Esophagus muscularis mucosa (tissue), 4 donors: ENCODE measurements around the gene RAB18. TPM values are rescaled to one million over a fixed set of nuclear protein-coding genes. Genes with fewer than 3 reads are reported as not detected.

Experiments used
- DNase-seq: peaks from one replicate; pipeline ENCODE4 v3.0.0-alpha.2; 2017; ENCODE audit errors: extremely low spot score
- H3K27ac ChIP-seq, 4 donors: fragments of 200-600 bp; sonication (generic); replicated peaks in 1 of 4; 1 replicate in 3 of 4; 2 replicates in 1 of 4; pipeline ENCODE4 v1.5.1; 2016 to 2019; ENCODE audit warnings: mild to moderate bottlenecking in 1 of 4
- H3K27me3 ChIP-seq, 4 donors: fragments of 200-600 bp; sonication (generic); one replicate each; pipeline versions ENCODE4 v1.5.1 to v1.6.0; 2016 to 2019
- H3K36me3 ChIP-seq, 4 donors: fragments of 200-600 bp; sonication (generic); one replicate each; pipeline ENCODE4 v1.5.1; 2016 to 2019
- H3K4me1 ChIP-seq, 4 donors: fragments of 200-600 bp; sonication (generic); one replicate each; pipeline ENCODE4 v1.5.1; 2016 to 2019
- H3K4me3 ChIP-seq, 4 donors: fragments of 200-600 bp; sonication (generic); 1 replicate in 2 of 4; 2 replicates in 2 of 4; pipeline ENCODE4 v1.5.1; 2016 to 2019; ENCODE audit warnings: mild to moderate bottlenecking in 4 of 4, moderate library complexity in 1 of 4
- H3K9me3 ChIP-seq, 4 donors: fragments of 200-600 bp; sonication (generic); 1 replicate in 3 of 4; 2 replicates in 1 of 4; pipeline ENCODE4 v1.5.1; 2016 to 2019
- CTCF ChIP-seq, 3 experiments: fragments of 200-600 bp in 2 of 3; fragments of 450-650 bp in 1 of 3; sonication (generic) in 2 of 3; IDR thresholded peaks; one replicate each; pipeline ENCODE4 v1.5.1; 2017 to 2019; ENCODE audit warnings: antibody characterized with exemption in 3 of 3, mild to moderate bottlenecking in 2 of 3, moderate library complexity in 1 of 3
- EP300 ChIP-seq: sonication (generic); formaldehyde crosslinking; IDR thresholded peaks from one replicate; pipeline ENCODE4 v1.6.1; 2017; ENCODE audit warnings: antibody characterized with exemption
- POLR2A ChIP-seq: fragments of 450-650 bp; IDR thresholded peaks from one replicate; pipeline ENCODE4 v1.6.1; 2017; ENCODE audit warnings: antibody characterized with exemption, moderate library complexity, mild to moderate bottlenecking, low read depth
- POLR2AphosphoS5 ChIP-seq, 2 donors: sonication (generic); formaldehyde crosslinking; IDR thresholded peaks; one replicate each; pipeline ENCODE4 v1.6.1; 2017; ENCODE audit warnings: antibody characterized with exemption in 2 of 2
- WGBS: methylation state at CpG from one replicate; pipeline ENCODE4 v1.1.5; 2018; 5-methylcytosine and 5-hydroxymethylcytosine counted together
- intact Hi-C: fragments of 100-400 bp; cut with DNase I; formaldehyde crosslinking; loops from one replicate; pipeline ENCODE4 v1.15.1; 2023
- total RNA-seq, 4 donors: library from RNA; depleted of rRNA; stranded (reverse); fragments of >200 nt; gene quantifications; one replicate each; pipeline versions ENCODE4 v1.1.0 to v1.2.1, GENCODE V29; 2016

The RAB18 gene
- total RNA-seq, 4 donors from 2014 or later, result 37.1 to 51.7 (median 42.6) TPM

GRCh38 chr10:27474741-27475140 lies 29.4 kb upstream of the RAB18 start:
- H3K4me1 ChIP-seq, result no peaks in the 10 kb centered on the region
- H3K36me3 ChIP-seq, result no peaks in the 10 kb centered on the region
- DNase-seq, result no peak
- no peak overlapping the region for H3K27ac ChIP-seq
- 76% methylated on average over 4 of the region's 4 CpGs for WGBS
- intact Hi-C loops, result no loop called here
- TF ChIP-seq EP300, result no peak
- TF ChIP-seq POLR2AphosphoS5 (IDR thresholded peaks at IDR 0.05), result no peak
- H3K27me3 ChIP-seq, result no peaks in the 10 kb centered on the region
- H3K4me3 ChIP-seq, result no peak overlapping the region
- no peaks in the 10 kb centered on the region for H3K9me3 ChIP-seq

- Histone ChIP-seq H3K9me3 (no peaks in the 10 kb centered on the region), H3K4me1 (peaks cover 0 to 7% (median 0%) of the 10 kb centered on the region in 4 donors), H3K27me3 (no peaks in the 10 kb centered on the region), H3K27ac (no peak overlapping the region), H3K4me3 (no peak overlapping the region), H3K36me3 (no peaks in the 10 kb centered on the region)
- intact Hi-C loops, result no loop called here
- WGBS, result 90% methylated on average over 2 of the region's 2 CpGs
- DNase-seq, result no peak
- TF ChIP-seq EP300, result no peak
- TF ChIP-seq POLR2A, result no peak
Observed at GRCh38 chr10:27479016-27479415, 25.1 kb upstream of the RAB18 start.

- DNase-seq, result no peak
- H3K27me3 ChIP-seq, result no peaks in the 10 kb centered on the region
- no peak overlapping the region for H3K4me3 ChIP-seq
- no peaks in the 10 kb centered on the region for H3K36me3 ChIP-seq
- TF ChIP-seq CTCF (IDR thresholded peaks at IDR 0.05), result no peak
- no peak for TF ChIP-seq POLR2AphosphoS5 (IDR thresholded peaks at IDR 0.05)
- no peak for TF ChIP-seq POLR2A
- no peak for TF ChIP-seq EP300
- no peak overlapping the region for H3K27ac ChIP-seq
- WGBS, result 60% methylated on average over 1 of the region's 1 CpG
- intact Hi-C loops, result no loop called here
- H3K9me3 ChIP-seq, result no peaks in the 10 kb centered on the region
- H3K4me1 ChIP-seq, result peaks cover 0 to 7% (median 0%) of the 10 kb centered on the region in 4 donors
Observed at GRCh38 chr10:27481486-27481885, 22.6 kb upstream of the RAB18 start.

- 60% methylated on average over 10 of the region's 10 CpGs for WGBS
- no peaks in the 10 kb centered on the region for H3K9me3 ChIP-seq
- peaks cover 0 to 7% (median 0%) of the 10 kb centered on the region in 4 donors for H3K4me1 ChIP-seq
- intact Hi-C loops, result no loop called here
- no peaks in the 10 kb centered on the region for H3K27me3 ChIP-seq
- H3K4me3 ChIP-seq, result no peak overlapping the region
- H3K36me3 ChIP-seq, result no peaks in the 10 kb centered on the region
- DNase-seq, result no peak
- TF ChIP-seq CTCF (IDR thresholded peaks at IDR 0.05), result no peak
- TF ChIP-seq POLR2AphosphoS5 (IDR thresholded peaks at IDR 0.05), result no peak
- TF ChIP-seq EP300, result no peak
- TF ChIP-seq POLR2A, result no peak
- no peak overlapping the region for H3K27ac ChIP-seq
Observed at GRCh38 chr10:27482984-27483956, 20.8 kb upstream of the RAB18 start.

- H3K4me1 ChIP-seq, result peaks cover 0 to 7% (median 0%) of the 10 kb centered on the region in 4 donors
- H3K36me3 ChIP-seq, result no peaks in the 10 kb centered on the region
- H3K9me3 ChIP-seq, result no peaks in the 10 kb centered on the region
- intact Hi-C loops, result no loop called here
- H3K27me3 ChIP-seq, result no peaks in the 10 kb centered on the region
- TF ChIP-seq CTCF (IDR thresholded peaks at IDR 0.05) (no peak), POLR2AphosphoS5 (IDR thresholded peaks at IDR 0.05) (no peak), EP300 (no peak), POLR2A (no peak)
- H3K4me3 ChIP-seq, result no peak overlapping the region
- H3K27ac ChIP-seq, result no peak overlapping the region
- 59% methylated on average over 2 of the region's 2 CpGs for WGBS
- no peak for DNase-seq
Observed at GRCh38 chr10:27485368-27485767, 18.7 kb upstream of the RAB18 start.
